GM12872 (cell line): ENCODE results near the gene BNIP5.

Experiments used
- TF ChIP-seq, protein P1 (sequence below): IDR thresholded peaks from 3 replicates; pipeline ENCODE4 v1.5.1; 2011; ENCODE audit warnings: low read depth, mild to moderate bottlenecking, low read length, moderate library complexity; ENCODE audit not compliant: insufficient read depth

Gene BNIP5

DNA sequence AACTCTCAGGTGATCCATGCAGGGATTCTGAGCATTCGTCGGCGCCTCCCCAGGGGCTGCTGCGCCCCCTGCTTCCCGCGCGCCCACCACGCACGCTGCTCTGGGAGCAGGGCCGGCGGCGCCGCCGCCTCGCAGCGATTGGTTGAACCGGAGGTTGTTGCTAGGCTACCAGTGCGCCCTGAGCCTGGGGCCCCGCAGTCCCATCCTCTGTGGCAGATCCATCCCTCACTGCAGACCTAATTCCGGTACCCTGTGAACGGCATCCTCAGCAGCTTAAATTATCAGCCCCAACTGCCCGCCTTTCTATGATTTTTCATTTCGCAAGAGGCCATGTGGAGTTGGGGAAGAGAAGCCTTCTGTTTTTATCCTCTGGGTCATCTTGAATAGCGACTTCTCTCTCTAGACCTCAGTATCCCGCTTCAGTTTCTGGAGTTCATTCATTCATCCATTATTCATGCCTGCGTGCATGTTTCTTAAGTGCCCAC is 51.5 kb downstream of the BNIP5 start:
- TF ChIP-seq, protein P1, sequence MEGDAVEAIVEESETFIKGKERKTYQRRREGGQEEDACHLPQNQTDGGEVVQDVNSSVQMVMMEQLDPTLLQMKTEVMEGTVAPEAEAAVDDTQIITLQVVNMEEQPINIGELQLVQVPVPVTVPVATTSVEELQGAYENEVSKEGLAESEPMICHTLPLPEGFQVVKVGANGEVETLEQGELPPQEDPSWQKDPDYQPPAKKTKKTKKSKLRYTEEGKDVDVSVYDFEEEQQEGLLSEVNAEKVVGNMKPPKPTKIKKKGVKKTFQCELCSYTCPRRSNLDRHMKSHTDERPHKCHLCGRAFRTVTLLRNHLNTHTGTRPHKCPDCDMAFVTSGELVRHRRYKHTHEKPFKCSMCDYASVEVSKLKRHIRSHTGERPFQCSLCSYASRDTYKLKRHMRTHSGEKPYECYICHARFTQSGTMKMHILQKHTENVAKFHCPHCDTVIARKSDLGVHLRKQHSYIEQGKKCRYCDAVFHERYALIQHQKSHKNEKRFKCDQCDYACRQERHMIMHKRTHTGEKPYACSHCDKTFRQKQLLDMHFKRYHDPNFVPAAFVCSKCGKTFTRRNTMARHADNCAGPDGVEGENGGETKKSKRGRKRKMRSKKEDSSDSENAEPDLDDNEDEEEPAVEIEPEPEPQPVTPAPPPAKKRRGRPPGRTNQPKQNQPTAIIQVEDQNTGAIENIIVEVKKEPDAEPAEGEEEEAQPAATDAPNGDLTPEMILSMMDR, result no peak

DNA sequence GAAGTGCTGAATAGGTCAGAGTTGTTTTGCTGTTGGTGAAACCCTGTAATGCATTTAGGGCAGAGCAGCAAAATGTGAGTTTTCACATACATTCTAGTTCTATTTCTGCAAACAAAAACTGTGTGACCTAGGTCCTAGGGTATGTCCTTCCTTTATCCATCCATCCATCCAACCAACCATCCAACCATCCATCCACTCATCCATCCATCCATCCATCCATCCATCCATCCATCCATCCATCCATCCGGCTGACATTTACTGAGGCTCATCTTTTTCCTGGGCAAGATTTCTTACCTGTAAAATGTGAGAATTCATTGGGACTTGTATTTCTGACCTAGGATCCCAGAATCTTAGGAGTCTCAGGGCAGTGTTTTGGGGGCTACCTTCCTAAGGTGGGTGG is 52.3 kb downstream of the BNIP5 start:
- TF ChIP-seq, protein P1, result no peak

DNA sequence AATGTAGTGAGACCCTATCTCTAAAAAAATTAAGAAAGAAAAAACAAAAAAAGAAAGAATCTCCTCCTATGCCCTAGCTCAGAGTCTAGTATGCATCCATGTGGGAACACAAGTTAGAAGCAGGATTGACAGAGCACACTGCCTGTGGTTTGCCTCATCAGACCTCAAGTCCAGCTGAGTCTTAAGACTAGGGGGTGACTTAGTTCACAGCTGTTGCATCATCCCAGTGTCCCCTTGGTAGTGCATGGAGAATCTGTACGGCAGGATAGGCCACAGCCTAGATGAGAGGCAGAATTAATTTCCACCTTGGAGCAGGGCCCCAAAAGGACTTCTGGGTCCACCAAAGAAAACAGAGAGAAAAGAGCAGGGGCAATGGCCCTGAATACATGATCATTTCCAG is 53.1 kb downstream of the BNIP5 start:
- TF ChIP-seq, protein P1, result no peak

DNA sequence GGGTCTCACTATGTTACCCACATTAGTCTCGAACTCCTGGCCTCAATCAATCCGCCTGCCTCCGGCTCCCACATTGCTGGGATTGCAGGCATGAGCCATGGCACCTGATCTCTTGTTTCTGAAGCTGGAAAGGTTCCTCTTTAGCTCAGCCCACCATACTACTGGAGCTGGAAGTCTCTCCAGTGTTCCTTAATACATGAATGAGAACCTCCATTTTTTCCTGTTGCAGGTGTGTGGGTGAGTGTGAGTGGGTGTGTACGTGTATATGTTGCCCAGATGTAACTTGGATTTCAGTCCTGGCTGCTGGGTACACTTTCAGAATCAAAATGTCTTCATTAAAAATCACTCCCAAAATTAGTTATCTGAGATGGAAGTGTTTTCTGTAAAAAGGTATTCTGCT is 55.7 kb downstream of the BNIP5 start:
- TF ChIP-seq, protein P1, result no peak

DNA sequence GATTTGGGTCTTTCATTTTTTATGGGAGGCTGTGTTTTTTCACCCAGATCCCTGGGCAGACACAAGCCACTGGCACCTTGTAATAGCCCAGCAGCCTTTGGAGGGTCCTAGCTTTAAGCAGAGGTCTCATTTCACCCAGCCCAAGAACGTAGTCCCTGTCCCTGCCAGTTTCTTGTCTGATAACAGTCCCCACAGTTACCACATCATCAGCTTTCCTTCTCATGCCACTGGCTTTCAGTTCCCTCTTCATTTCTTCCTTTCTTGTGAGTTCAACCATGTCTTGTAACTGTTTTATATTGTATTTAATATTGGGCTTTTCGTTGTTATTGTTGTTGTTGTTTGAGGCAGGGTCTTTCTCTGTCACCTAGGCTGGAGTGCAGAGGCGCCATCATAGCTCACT is 56.2 kb downstream of the BNIP5 start:
- TF ChIP-seq, protein P1, result no peak

DNA sequence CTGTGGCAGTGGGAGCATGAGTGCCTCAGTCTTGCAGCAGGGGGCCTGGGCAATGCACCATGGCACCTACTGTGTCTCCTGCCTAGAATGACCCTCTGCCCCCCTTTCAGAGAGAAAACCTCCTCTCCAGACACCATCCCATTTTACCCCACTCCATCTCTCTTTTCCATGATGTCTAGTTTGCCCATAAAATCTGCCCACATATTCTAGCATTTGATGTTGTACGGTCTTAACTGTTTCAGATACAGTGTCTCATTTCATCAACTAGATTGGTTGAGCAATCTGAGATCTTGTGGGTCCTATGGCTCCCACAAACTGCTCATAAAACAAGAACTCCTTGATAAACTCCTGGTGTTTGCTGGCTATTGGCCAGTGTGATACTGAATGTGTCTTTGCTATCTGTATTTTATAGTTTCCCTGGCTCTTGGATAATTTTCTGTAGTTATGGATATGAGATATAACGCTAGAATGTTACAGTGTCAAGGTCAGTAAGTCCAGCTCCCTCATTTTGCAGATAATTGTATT is 58.7 kb downstream of the BNIP5 start:
- TF ChIP-seq, protein P1, result no peak

DNA sequence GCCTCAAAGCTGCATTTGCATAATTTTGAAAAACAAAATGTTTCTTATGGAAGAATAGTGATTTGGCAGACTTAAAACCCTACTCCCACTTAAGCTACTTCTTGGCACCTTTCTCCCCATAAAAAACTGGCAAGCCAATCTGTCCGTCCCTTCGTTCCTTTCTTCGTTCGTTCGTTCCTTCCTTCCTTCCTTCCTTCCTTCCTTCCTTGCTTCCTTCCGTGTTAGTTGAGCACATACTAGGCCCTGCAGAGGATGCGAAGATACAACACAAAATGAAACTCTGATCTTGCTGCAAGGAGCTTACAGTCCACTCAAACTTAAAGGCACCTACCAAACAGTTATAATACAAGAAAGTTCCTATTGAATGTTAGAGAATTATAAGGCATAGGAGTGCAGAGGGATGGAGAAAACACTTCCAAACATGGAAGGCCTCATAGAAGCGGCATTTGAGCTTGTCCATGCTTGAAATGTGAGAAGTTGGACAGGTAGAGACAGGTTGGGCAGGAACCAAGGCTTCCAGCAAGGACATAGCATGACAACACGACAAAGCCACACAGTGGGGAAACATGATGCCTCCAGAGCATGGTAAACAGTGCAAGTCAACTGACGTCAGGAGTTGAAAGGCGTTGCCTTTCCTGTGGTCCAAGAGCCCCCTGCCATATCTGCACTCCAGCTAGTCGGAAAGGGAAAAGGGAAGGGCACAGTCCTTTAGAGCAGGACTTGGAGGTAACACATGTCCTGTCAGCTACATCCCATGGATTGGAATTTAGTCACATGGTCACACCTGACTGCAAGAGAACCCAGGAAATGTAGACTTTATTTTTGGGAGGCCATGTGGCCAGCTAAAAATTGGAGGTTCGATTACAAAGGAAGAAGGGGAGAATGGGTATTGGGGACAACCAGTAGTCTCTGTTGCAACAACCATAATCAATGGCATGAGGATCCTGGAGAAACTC is 59.8 kb downstream of the BNIP5 start:
- TF ChIP-seq, protein P1, result no peak
